Measurements from ENCODE around the gene GARIN3.

GRCh38 chr5:157161996-157162395 is 4.1 kb downstream of the GARIN3 start:
- no peak for TF ChIP-seq CTCF (conservative IDR thresholded peaks at IDR 0.05)
- no peak for TF ChIP-seq EZH2 (IDR thresholded peaks at IDR 0.05; ENCODE audit: low read depth)

Measured in PC-9 (cell line).